Gastroesophageal sphincter (tissue), 3 donors: ENCODE results near the gene MED17.

ENCODE experiments used
- EP300 ChIP-seq: sonication (generic); formaldehyde crosslinking; IDR thresholded peaks from one replicate; pipeline ENCODE4 v1.6.1; 2017; ENCODE audit warnings: antibody characterized with exemption, mild to moderate bottlenecking
- POLR2A ChIP-seq, 2 donors: fragments of 450-650 bp; IDR thresholded peaks; one replicate each; pipeline ENCODE4 v1.6.1; 2017; ENCODE audit warnings: antibody characterized with exemption in 2 of 2, mild to moderate bottlenecking in 2 of 2, moderate library complexity in 1 of 2
- TF ChIP-seq, protein P1 (sequence below), 4 experiments: fragments of 200-600 bp in 2 of 4; fragments of 450-650 bp in 2 of 4; sonication (generic) in 1 of 4; IDR thresholded peaks; one replicate each; pipeline ENCODE4 v1.5.1; 2017 to 2019; ENCODE audit warnings: antibody characterized with exemption in 4 of 4, mild to moderate bottlenecking in 2 of 4, moderate library complexity in 2 of 4

DNA sequence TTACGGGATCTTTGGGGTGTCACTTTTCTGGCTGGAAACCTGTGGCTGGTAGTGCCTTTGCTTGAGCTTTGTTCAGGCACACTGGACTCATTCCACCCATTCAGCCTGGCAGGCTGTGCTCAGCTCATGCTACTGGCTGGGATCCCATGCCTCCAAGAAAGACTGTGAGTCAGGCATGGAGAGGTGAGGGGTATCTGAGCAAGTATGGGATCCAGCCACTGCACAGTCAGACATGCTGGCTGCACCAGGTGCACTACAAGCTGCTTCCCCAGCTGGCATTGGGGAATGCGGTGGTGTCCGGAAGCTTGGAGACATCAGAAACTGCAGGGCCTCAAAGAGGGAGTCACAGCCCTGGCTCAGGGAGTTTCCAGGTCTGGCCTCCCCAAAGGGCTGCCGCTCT is 12.0 kb upstream of the MED17 start:
- TF ChIP-seq, protein P1, sequence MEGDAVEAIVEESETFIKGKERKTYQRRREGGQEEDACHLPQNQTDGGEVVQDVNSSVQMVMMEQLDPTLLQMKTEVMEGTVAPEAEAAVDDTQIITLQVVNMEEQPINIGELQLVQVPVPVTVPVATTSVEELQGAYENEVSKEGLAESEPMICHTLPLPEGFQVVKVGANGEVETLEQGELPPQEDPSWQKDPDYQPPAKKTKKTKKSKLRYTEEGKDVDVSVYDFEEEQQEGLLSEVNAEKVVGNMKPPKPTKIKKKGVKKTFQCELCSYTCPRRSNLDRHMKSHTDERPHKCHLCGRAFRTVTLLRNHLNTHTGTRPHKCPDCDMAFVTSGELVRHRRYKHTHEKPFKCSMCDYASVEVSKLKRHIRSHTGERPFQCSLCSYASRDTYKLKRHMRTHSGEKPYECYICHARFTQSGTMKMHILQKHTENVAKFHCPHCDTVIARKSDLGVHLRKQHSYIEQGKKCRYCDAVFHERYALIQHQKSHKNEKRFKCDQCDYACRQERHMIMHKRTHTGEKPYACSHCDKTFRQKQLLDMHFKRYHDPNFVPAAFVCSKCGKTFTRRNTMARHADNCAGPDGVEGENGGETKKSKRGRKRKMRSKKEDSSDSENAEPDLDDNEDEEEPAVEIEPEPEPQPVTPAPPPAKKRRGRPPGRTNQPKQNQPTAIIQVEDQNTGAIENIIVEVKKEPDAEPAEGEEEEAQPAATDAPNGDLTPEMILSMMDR (IDR thresholded peaks at IDR 0.05): no peak
- TF ChIP-seq POLR2A (IDR thresholded peaks at IDR 0.05) (no peak), EP300 (no peak)
